Esophagus muscularis mucosa (tissue), 4 donors: Measurements from ENCODE around the gene BRCA2. TPM values are rescaled to one million over a fixed set of nuclear protein-coding genes. Genes with fewer than 3 reads are reported as not detected.

ENCODE experiments used
- DNase-seq: peaks from one replicate; pipeline ENCODE4 v3.0.0-alpha.2; 2017; ENCODE audit errors: extremely low spot score
- H3K27ac ChIP-seq, 4 donors: fragments of 200-600 bp; sonication (generic); replicated peaks in 1 of 4; 1 replicate in 3 of 4; 2 replicates in 1 of 4; pipeline ENCODE4 v1.5.1; 2016 to 2019; ENCODE audit warnings: mild to moderate bottlenecking in 1 of 4
- H3K27me3 ChIP-seq, 4 donors: fragments of 200-600 bp; sonication (generic); one replicate each; pipeline versions ENCODE4 v1.5.1 to v1.6.0; 2016 to 2019
- H3K36me3 ChIP-seq, 4 donors: fragments of 200-600 bp; sonication (generic); one replicate each; pipeline ENCODE4 v1.5.1; 2016 to 2019
- H3K4me1 ChIP-seq, 4 donors: fragments of 200-600 bp; sonication (generic); one replicate each; pipeline ENCODE4 v1.5.1; 2016 to 2019
- H3K4me3 ChIP-seq, 4 donors: fragments of 200-600 bp; sonication (generic); 1 replicate in 2 of 4; 2 replicates in 2 of 4; pipeline ENCODE4 v1.5.1; 2016 to 2019; ENCODE audit warnings: mild to moderate bottlenecking in 4 of 4, moderate library complexity in 1 of 4
- H3K9me3 ChIP-seq, 4 donors: fragments of 200-600 bp; sonication (generic); 1 replicate in 3 of 4; 2 replicates in 1 of 4; pipeline ENCODE4 v1.5.1; 2016 to 2019
- EP300 ChIP-seq: sonication (generic); formaldehyde crosslinking; IDR thresholded peaks from one replicate; pipeline ENCODE4 v1.6.1; 2017; ENCODE audit warnings: antibody characterized with exemption
- POLR2A ChIP-seq: fragments of 450-650 bp; IDR thresholded peaks from one replicate; pipeline ENCODE4 v1.6.1; 2017; ENCODE audit warnings: antibody characterized with exemption, moderate library complexity, mild to moderate bottlenecking, low read depth
- POLR2AphosphoS5 ChIP-seq, 2 donors: sonication (generic); formaldehyde crosslinking; IDR thresholded peaks; one replicate each; pipeline ENCODE4 v1.6.1; 2017; ENCODE audit warnings: antibody characterized with exemption in 2 of 2
- WGBS: methylation state at CpG from one replicate; pipeline ENCODE4 v1.1.5; 2018; 5-methylcytosine and 5-hydroxymethylcytosine counted together
- intact Hi-C: fragments of 100-400 bp; cut with DNase I; formaldehyde crosslinking; loops from one replicate; pipeline ENCODE4 v1.15.1; 2023
- total RNA-seq, 4 donors: library from RNA; depleted of rRNA; stranded (reverse); fragments of >200 nt; gene quantifications; one replicate each; pipeline versions ENCODE4 v1.1.0 to v1.2.1, GENCODE V29; 2016
- TF ChIP-seq, protein P1 (sequence below), 3 experiments: fragments of 200-600 bp in 2 of 3; fragments of 450-650 bp in 1 of 3; sonication (generic) in 2 of 3; IDR thresholded peaks; one replicate each; pipeline ENCODE4 v1.5.1; 2017 to 2019; ENCODE audit warnings: antibody characterized with exemption in 3 of 3, mild to moderate bottlenecking in 2 of 3, moderate library complexity in 1 of 3

Gene BRCA2
- total RNA-seq, 4 donors from 2014 or later = 0.32 to 0.83 (median 0.38) TPM

DNA sequence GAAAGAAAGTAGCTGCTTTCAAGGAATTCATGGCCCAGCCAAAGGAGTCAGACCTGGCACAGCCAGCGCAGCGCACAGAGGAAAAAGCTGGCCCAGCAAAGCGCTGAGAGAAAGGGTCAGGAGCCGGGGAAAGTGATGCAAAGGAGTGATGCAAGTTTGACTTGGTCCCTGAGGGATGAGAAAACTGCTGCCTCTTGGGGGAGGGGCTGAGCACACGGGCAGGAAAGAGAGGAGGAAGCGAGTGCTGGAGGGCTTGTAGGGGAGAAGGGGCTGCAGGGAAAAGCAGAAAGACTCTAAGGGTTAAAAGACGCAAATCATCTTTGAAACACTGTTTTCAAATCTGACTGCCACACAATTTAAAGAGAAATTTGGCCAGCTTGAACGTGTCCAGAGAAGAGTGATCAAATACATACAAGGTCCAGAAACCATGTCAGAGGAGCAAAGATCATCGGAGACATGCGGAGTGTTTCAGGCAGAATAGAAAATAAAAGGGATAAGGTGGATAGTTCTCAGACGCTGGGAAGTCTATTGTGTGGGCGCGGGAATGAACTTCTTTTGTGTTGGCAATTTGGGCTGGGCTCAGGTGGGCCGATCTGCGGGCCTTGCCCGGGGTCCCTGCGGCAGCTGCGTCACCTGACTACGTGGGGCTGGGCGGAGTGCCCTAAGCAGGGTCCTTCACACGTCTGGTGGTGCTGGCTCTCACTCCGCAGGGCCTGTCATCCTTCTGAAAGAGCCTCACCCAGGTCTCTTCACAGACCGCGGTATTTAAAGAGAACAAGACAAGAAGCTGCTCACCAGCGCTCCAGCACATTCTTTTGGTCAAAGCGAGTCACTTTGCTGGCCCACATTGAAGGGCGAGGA, 94.5 kb downstream of the BRCA2 start:
- peak overlapping the region; percentile 46 to 67 (median 67) for H3K27ac ChIP-seq
- no peaks in the 10 kb centered on the region for H3K27me3 ChIP-seq
- intact Hi-C loops = no loop called here
- no peak for TF ChIP-seq EP300
- peak; percentile 33 to 63 for TF ChIP-seq POLR2AphosphoS5 (IDR thresholded peaks at IDR 0.05)
- 53% methylated on average over 27 of the region's 27 CpGs for WGBS
- H3K4me1 ChIP-seq = peaks cover 0 to 13% (median 7%) of the 10 kb centered on the region in 4 donors
- H3K9me3 ChIP-seq = no peaks in the 10 kb centered on the region
- DNase-seq = no peak
- H3K36me3 ChIP-seq = peaks cover 0 to 23% (median 3%) of the 10 kb centered on the region in 4 donors
- H3K4me3 ChIP-seq = peak overlapping the region; percentile 29 to 41 (median 30)

DNA sequence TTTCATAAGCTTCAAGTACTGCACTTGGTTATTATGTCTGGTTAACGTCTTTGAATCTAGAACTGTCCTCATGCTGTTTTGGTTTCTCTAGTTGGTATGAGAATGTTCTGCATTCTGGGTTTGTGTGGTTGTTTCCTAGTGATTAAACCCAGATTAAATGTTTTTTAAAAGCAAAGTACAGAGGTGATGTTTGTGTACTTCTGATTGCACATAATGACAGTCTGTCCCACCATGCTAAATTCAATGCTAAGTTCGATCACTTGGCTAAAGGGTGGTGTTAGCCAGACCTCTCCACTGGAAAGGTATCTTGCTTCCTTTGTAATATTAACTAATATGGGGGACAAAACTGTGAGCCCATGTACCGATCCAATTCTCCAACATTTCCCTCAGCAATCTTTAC, 98.0 kb downstream of the BRCA2 start:
- 96% methylated on average over 3 of the region's 3 CpGs for WGBS
- TF ChIP-seq, protein P1, sequence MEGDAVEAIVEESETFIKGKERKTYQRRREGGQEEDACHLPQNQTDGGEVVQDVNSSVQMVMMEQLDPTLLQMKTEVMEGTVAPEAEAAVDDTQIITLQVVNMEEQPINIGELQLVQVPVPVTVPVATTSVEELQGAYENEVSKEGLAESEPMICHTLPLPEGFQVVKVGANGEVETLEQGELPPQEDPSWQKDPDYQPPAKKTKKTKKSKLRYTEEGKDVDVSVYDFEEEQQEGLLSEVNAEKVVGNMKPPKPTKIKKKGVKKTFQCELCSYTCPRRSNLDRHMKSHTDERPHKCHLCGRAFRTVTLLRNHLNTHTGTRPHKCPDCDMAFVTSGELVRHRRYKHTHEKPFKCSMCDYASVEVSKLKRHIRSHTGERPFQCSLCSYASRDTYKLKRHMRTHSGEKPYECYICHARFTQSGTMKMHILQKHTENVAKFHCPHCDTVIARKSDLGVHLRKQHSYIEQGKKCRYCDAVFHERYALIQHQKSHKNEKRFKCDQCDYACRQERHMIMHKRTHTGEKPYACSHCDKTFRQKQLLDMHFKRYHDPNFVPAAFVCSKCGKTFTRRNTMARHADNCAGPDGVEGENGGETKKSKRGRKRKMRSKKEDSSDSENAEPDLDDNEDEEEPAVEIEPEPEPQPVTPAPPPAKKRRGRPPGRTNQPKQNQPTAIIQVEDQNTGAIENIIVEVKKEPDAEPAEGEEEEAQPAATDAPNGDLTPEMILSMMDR (IDR thresholded peaks at IDR 0.05) = no peak

DNA sequence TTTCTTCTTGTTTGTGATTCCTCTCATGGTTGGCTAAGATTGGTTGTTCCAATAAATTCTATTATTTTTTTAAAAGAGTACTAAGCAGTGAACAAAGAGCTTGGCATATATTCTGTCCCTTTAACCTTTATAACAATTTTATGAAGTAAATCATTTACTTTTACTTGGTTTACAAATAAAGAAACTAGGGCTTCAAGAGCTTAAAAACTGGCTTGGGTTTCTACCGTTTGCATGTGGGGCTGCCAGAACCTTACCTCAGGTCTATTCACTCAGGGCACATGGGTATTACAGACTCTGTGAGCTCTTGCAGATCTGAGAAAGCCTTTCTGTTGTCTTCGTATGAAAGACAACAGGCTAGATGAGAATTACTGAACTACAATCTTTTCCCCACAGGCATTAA, 99.3 kb downstream of the BRCA2 start:
- Histone ChIP-seq H3K4me3 (no peak overlapping the region), H3K36me3 (no peaks in the 10 kb centered on the region), H3K27ac (no peak overlapping the region), H3K9me3 (no peaks in the 10 kb centered on the region), H3K27me3 (no peaks in the 10 kb centered on the region), H3K4me1 (peaks cover 0 to 10% (median 4%) of the 10 kb centered on the region in 4 donors)
- 86% methylated on average over 2 of the region's 2 CpGs for WGBS
- intact Hi-C loops = no loop called here
- no peak for TF ChIP-seq POLR2AphosphoS5 (IDR thresholded peaks at IDR 0.05)
- TF ChIP-seq POLR2A = no peak
- no peak for TF ChIP-seq EP300
- TF ChIP-seq, protein P1 (IDR thresholded peaks at IDR 0.05) = no peak
- DNase-seq = no peak

More for the DNA sequence above, 98.0 kb downstream of the BRCA2 start:
- no peaks in the 10 kb centered on the region for H3K27me3 ChIP-seq
- no peaks in the 10 kb centered on the region for H3K36me3 ChIP-seq
- peaks cover 0 to 13% (median 7%) of the 10 kb centered on the region in 4 donors for H3K4me1 ChIP-seq
- H3K9me3 ChIP-seq = no peaks in the 10 kb centered on the region
- no peak overlapping the region for H3K4me3 ChIP-seq
- no peak for DNase-seq
- intact Hi-C loops = no loop called here
- no peak overlapping the region for H3K27ac ChIP-seq

DNA sequence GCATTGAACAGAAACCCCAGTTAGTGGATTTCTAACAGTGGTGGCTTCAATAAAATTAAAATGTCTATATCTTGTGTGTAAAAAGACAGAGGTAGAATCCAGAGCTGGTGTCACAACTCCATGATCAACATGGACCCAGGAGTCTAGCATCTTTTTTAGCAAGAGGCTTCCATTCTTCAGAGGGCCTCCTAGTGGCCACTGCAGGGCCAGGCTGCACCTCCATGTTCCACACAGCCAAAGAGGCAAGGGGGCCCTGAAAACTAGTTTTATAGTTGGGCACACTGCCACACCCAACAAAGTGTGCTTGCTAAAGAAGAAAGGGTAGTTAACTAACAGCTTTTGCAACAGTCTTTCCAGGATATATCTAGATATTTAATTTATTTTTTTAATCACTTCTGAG, 99.7 kb downstream of the BRCA2 start:
- H3K27ac ChIP-seq = no peak overlapping the region
- intact Hi-C loops = no loop called here
- no peak overlapping the region for H3K4me3 ChIP-seq
- H3K4me1 ChIP-seq = peaks cover 0 to 5% (median 2%) of the 10 kb centered on the region in 4 donors
- DNase-seq = no peak
- H3K36me3 ChIP-seq = peaks cover 0 to 4% (median 2%) of the 10 kb centered on the region in 4 donors
- no peaks in the 10 kb centered on the region for H3K27me3 ChIP-seq
- H3K9me3 ChIP-seq = no peaks in the 10 kb centered on the region
- TF ChIP-seq POLR2A = no peak
- no peak for TF ChIP-seq POLR2AphosphoS5 (IDR thresholded peaks at IDR 0.05)
- no peak for TF ChIP-seq EP300
- TF ChIP-seq, protein P1 (IDR thresholded peaks at IDR 0.05) = peak in 2 of 3 experiments; percentile 8 to 32

DNA sequence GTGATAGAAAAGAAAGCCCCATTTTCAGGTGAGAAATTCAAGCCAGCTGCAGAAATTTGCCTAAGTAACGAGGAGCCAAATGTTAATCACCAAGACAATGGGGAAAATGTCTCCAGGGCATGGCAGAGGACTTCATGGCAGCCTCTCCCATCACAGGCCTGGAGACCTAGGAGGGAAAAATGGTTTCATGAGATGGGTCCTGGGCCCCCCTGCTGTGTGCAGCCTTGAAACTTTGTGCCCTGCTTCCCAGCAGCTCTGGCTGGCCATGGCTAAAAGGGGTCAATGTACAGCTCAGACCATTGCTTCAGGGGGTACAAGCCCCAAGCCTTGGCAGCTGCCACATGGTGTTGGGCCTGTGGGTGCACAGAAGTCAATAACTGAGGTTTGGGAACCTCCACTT, 102.7 kb downstream of the BRCA2 start:
- intact Hi-C loops = no loop called here
- WGBS = 95% methylated on average over 1 of the region's 1 CpG

More for the DNA sequence above, 102.7 kb downstream of the BRCA2 start:
- H3K27me3 ChIP-seq = no peaks in the 10 kb centered on the region
- H3K36me3 ChIP-seq = peaks cover 0 to 6% (median 3%) of the 10 kb centered on the region in 4 donors
- TF ChIP-seq, protein P1 (IDR thresholded peaks at IDR 0.05) = no peak
- TF ChIP-seq POLR2AphosphoS5 (IDR thresholded peaks at IDR 0.05) = no peak
- H3K4me1 ChIP-seq = peaks cover 0 to 2% (median 0%) of the 10 kb centered on the region in 4 donors
- H3K27ac ChIP-seq = no peak overlapping the region
- no peak overlapping the region for H3K4me3 ChIP-seq
- no peaks in the 10 kb centered on the region for H3K9me3 ChIP-seq
- no peak for DNase-seq
